ENCODE data around the gene GRIN3B. TPM values are rescaled to one million over a fixed set of nuclear protein-coding genes. Genes with fewer than 3 reads are reported as not detected.

Gene GRIN3B
- total and polyA plus RNA-seq, 2 experiments from 2014 or later, result 0.54 TPM; not detected in 1

GRCh38 chr19:958967-959855, 41.0 kb upstream of the GRIN3B start:
- Histone ChIP-seq H3K9me2 (ENCODE audit: insufficient read depth) (no peaks in the 10 kb centered on the region), H3K4me2 (ENCODE audit: unreplicated experiment) (no peak overlapping the region), H3K9me3 (ENCODE audit: low read depth) (no peaks in the 10 kb centered on the region), H3K27ac (no peak overlapping the region), H2AFZ (no peak overlapping the region), H3K79me2 (ENCODE audit: insufficient read depth) (peaks cover 78% of the 10 kb centered on the region), H3K27me3 (replicated peaks; ENCODE audit: insufficient read depth) (no peaks in the 10 kb centered on the region), H3K4me1 (ENCODE audit: insufficient read depth) (peaks cover 7% of the 10 kb centered on the region; the same call in 1 of the 2 replicates), H4K20me1 (ENCODE audit: insufficient read depth) (no peaks in the 10 kb centered on the region), H3F3A (ENCODE audit: insufficient read depth) (no peaks in the 10 kb centered on the region), H3K9ac (no peak overlapping the region), H3K4me3 (no peak overlapping the region), H3K36me3 (ENCODE audit: low read depth) (no peaks in the 10 kb centered on the region; the same call in 1 of the 2 replicates)
- WGBS, 2 experiments (ENCODE audit: low coverage in 1 of 2, low lambda C conversion rate in 2 of 2, missing lambda C conversion rate in 2 of 2), result 86 to 87% methylated on average over 36 of the region's 36 CpGs
- in situ Hi-C loops (cut with MboI), result no loop called here
- TF ChIP-seq EZH2phosphoT487 (IDR thresholded peaks at IDR 0.05; ENCODE audit: insufficient read depth, low read depth) (no peak), EZH2 (IDR thresholded peaks at IDR 0.05; ENCODE audit: insufficient read depth, poor library complexity, severe bottlenecking) (no peak)
- DNase-seq, result peak; percentile 67

GRCh38 chr19:960020-960419, 40.2 kb upstream of the GRIN3B start:
- no peak overlapping the region for H3K4me2 ChIP-seq (ENCODE audit: unreplicated experiment)
- no peaks in the 10 kb centered on the region for H3F3A ChIP-seq (ENCODE audit: insufficient read depth)
- H3K9me2 ChIP-seq (ENCODE audit: insufficient read depth), result no peaks in the 10 kb centered on the region
- no peaks in the 10 kb centered on the region for H4K20me1 ChIP-seq (ENCODE audit: insufficient read depth)
- H3K36me3 ChIP-seq (ENCODE audit: low read depth), result peaks cover 2% of the 10 kb centered on the region
- WGBS, 2 experiments (ENCODE audit: low coverage in 1 of 2, low lambda C conversion rate in 2 of 2, missing lambda C conversion rate in 2 of 2), result 75 to 87% methylated on average over 11 to 12 of the region's 12 CpGs
- in situ Hi-C loops (cut with MboI), result no loop called here
- no peaks in the 10 kb centered on the region for H3K27me3 ChIP-seq (replicated peaks; ENCODE audit: insufficient read depth)
- no peak overlapping the region for H3K27ac ChIP-seq
- TF ChIP-seq EZH2phosphoT487 (IDR thresholded peaks at IDR 0.05; ENCODE audit: insufficient read depth, low read depth), result no peak
- H2AFZ ChIP-seq, result no peak overlapping the region
- no peak for DNase-seq
- no peaks in the 10 kb centered on the region for H3K9me3 ChIP-seq (ENCODE audit: low read depth)
- peaks cover 7% of the 10 kb centered on the region; the same call in 1 of the 2 replicates for H3K4me1 ChIP-seq (ENCODE audit: insufficient read depth)
- H3K4me3 ChIP-seq, result no peak overlapping the region
- H3K9ac ChIP-seq, result no peak overlapping the region
- peaks cover 69% of the 10 kb centered on the region for H3K79me2 ChIP-seq (ENCODE audit: insufficient read depth)

- Histone ChIP-seq H3K9me2 (ENCODE audit: insufficient read depth) (no peaks in the 10 kb centered on the region), H3K79me2 (ENCODE audit: insufficient read depth) (peaks cover 64% of the 10 kb centered on the region), H4K20me1 (ENCODE audit: insufficient read depth) (no peaks in the 10 kb centered on the region), H3K27ac (no peak overlapping the region), H3K9ac (no peak overlapping the region), H3K9me3 (ENCODE audit: low read depth) (no peaks in the 10 kb centered on the region), H3K27me3 (replicated peaks; ENCODE audit: insufficient read depth) (no peaks in the 10 kb centered on the region), H3K4me1 (ENCODE audit: insufficient read depth) (peaks cover 7% of the 10 kb centered on the region; the same call in 1 of the 2 replicates), H3K4me3 (no peak overlapping the region), H3K4me2 (ENCODE audit: unreplicated experiment) (no peak overlapping the region), H2AFZ (no peak overlapping the region), H3K36me3 (ENCODE audit: low read depth) (peaks cover 7% of the 10 kb centered on the region), H3F3A (ENCODE audit: insufficient read depth) (no peaks in the 10 kb centered on the region)
- TF ChIP-seq EZH2 (IDR thresholded peaks at IDR 0.05; ENCODE audit: insufficient read depth, poor library complexity, severe bottlenecking), result no peak
- TF ChIP-seq EZH2phosphoT487 (IDR thresholded peaks at IDR 0.05; ENCODE audit: insufficient read depth, low read depth), result no peak
- in situ Hi-C loops (cut with MboI), result no loop called here
- no peak for DNase-seq
- WGBS, 2 experiments (ENCODE audit: low coverage in 1 of 2, low lambda C conversion rate in 2 of 2, missing lambda C conversion rate in 2 of 2), result 88 to 92% methylated on average over 8 of the region's 8 CpGs
These were observed 39.6 kb upstream of the GRIN3B start for GRCh38 chr19:960601-960938.

- Histone ChIP-seq H3K4me1 (ENCODE audit: insufficient read depth) (peaks cover 3% of the 10 kb centered on the region; the same call in 1 of the 2 replicates), H3K9me3 (ENCODE audit: low read depth) (no peaks in the 10 kb centered on the region), H3K4me3 (no peak overlapping the region), H3K4me2 (ENCODE audit: unreplicated experiment) (no peak overlapping the region), H3K36me3 (ENCODE audit: low read depth) (peaks cover 13% of the 10 kb centered on the region), H4K20me1 (ENCODE audit: insufficient read depth) (no peaks in the 10 kb centered on the region), H2AFZ (no peak overlapping the region), H3K27me3 (replicated peaks; ENCODE audit: insufficient read depth) (no peaks in the 10 kb centered on the region), H3K27ac (peak overlapping the region; percentile 25; the same call in 1 of the 2 replicates), H3K79me2 (ENCODE audit: insufficient read depth) (peaks cover 51% of the 10 kb centered on the region), H3K9ac (no peak overlapping the region), H3F3A (ENCODE audit: insufficient read depth) (no peaks in the 10 kb centered on the region), H3K9me2 (ENCODE audit: insufficient read depth) (no peaks in the 10 kb centered on the region)
- peak; percentile 77 for DNase-seq
- TF ChIP-seq EZH2phosphoT487 (IDR thresholded peaks at IDR 0.05; ENCODE audit: insufficient read depth, low read depth) (no peak), EZH2 (IDR thresholded peaks at IDR 0.05; ENCODE audit: insufficient read depth, poor library complexity, severe bottlenecking) (no peak)
- 75% methylated on average over 14 of the region's 14 CpGs for WGBS, 2 experiments (ENCODE audit: low coverage in 1 of 2, low lambda C conversion rate in 2 of 2, missing lambda C conversion rate in 2 of 2)
- in situ Hi-C loops (cut with MboI), result no loop called here
These were observed 38.2 kb upstream of the GRIN3B start for GRCh38 chr19:961866-962620.
